Esophagus squamous epithelium (tissue), 5 donors: ENCODE data around the gene NXN. TPM values are rescaled to one million over a fixed set of nuclear protein-coding genes. Genes with fewer than 3 reads are reported as not detected.

Experiments
- DNase-seq: peaks from one replicate; lab custom pipeline; 2025; lab: John Stamatoyannopoulos, UW
- H3K27ac ChIP-seq, 4 donors: fragments of 200-600 bp; sonication (generic); one replicate each; pipeline ENCODE4 v1.5.1; 2016 to 2019; ENCODE audit warnings: mild to moderate bottlenecking in 1 of 4
- H3K27me3 ChIP-seq, 4 donors: fragments of 200-600 bp; sonication (generic); 1 replicate in 3 of 4; 2 replicates in 1 of 4; pipeline versions ENCODE4 v1.5.1 to v1.6.0; 2017 to 2021; ENCODE audit warnings: antibody characterized with exemption in 1 of 4
- H3K36me3 ChIP-seq, 3 donors: fragments of 200-600 bp; sonication (generic); one replicate each; pipeline ENCODE4 v1.5.1; 2016 to 2019
- H3K4me1 ChIP-seq, 3 donors: fragments of 200-600 bp; sonication (generic); one replicate each; pipeline ENCODE4 v1.5.1; 2017 to 2019
- H3K4me3 ChIP-seq, 4 donors: fragments of 200-600 bp; sonication (generic); 1 replicate in 3 of 4; 2 replicates in 1 of 4; pipeline ENCODE4 v1.5.1; 2016 to 2019; ENCODE audit warnings: mild to moderate bottlenecking in 2 of 4, moderate library complexity in 1 of 4
- H3K9me3 ChIP-seq, 3 donors: fragments of 200-600 bp; sonication (generic); one replicate each; pipeline ENCODE4 v1.5.1; 2016 to 2019
- POLR2A ChIP-seq, 4 donors: fragments of 450-650 bp; IDR thresholded peaks; one replicate each; pipeline ENCODE4 v1.6.1; 2017; ENCODE audit warnings: antibody characterized with exemption in 4 of 4, mild to moderate bottlenecking in 4 of 4, moderate library complexity in 3 of 4
- WGBS, 2 donors: methylation state at CpG; one replicate each; pipeline ENCODE4 v1.1.5; 2018; 5-methylcytosine and 5-hydroxymethylcytosine counted together
- intact Hi-C: fragments of 100-400 bp; cut with DNase I; formaldehyde crosslinking; loops from one replicate; pipeline ENCODE4 v1.15.0; 2022
- total RNA-seq, 4 donors: library from RNA; depleted of rRNA; stranded (reverse); fragments of >200 nt; gene quantifications; one replicate each; pipeline ENCODE4 v1.1.0, GENCODE V29; 2016
- TF ChIP-seq, protein P1 (sequence below), 6 experiments: fragments of 450-650 bp in 4 of 6; fragments of 200-600 bp in 2 of 6; sonication (generic) in 2 of 6; IDR thresholded peaks; one replicate each; pipeline ENCODE4 v1.5.1; 2016 to 2019; ENCODE audit warnings: antibody characterized with exemption in 6 of 6, mild to moderate bottlenecking in 4 of 6, moderate library complexity in 4 of 6
- donor health status: DM: yes; HTN: yes; CAD: no.

NXN gene
- total RNA-seq, 4 donors from 2014 or later: 19.5 to 34.9 (median 28.7) TPM

DNA sequence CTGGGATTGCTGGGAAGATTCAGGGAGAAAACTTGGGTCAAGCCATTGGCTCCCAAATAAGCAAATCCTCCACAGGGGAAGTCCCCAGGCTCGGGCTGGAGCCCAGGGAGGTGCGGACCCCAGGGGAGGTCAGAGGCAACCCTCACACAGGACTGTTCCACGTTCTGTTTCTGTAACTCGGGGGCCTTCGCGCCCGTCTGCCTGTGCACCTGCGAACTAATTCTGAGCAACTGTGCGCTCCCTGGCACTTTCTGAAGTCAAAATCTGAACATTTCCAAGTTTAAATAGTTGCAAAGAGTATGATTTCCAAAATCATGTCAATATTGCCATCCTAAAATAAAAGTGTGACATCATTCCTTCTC is 34.1 kb upstream of the NXN start:
- Histone ChIP-seq H3K9me3 (no peaks in the 10 kb centered on the region), H3K27ac (no peak overlapping the region), H3K4me1 (peaks cover 7 to 36% (median 10%) of the 10 kb centered on the region in 3 donors), H3K27me3 (no peaks in the 10 kb centered on the region), H3K36me3 (peaks cover 16 to 99% (median 31%) of the 10 kb centered on the region in 3 donors), H3K4me3 (no peak overlapping the region)
- intact Hi-C loops: no loop called here
- TF ChIP-seq, protein P1, sequence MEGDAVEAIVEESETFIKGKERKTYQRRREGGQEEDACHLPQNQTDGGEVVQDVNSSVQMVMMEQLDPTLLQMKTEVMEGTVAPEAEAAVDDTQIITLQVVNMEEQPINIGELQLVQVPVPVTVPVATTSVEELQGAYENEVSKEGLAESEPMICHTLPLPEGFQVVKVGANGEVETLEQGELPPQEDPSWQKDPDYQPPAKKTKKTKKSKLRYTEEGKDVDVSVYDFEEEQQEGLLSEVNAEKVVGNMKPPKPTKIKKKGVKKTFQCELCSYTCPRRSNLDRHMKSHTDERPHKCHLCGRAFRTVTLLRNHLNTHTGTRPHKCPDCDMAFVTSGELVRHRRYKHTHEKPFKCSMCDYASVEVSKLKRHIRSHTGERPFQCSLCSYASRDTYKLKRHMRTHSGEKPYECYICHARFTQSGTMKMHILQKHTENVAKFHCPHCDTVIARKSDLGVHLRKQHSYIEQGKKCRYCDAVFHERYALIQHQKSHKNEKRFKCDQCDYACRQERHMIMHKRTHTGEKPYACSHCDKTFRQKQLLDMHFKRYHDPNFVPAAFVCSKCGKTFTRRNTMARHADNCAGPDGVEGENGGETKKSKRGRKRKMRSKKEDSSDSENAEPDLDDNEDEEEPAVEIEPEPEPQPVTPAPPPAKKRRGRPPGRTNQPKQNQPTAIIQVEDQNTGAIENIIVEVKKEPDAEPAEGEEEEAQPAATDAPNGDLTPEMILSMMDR (IDR thresholded peaks at IDR 0.05): no peak
- TF ChIP-seq POLR2A (IDR thresholded peaks at IDR 0.05): no peak
- no peak for DNase-seq
- WGBS, 2 donors: 88 to 95% methylated on average over 9 of the region's 9 CpGs

DNA sequence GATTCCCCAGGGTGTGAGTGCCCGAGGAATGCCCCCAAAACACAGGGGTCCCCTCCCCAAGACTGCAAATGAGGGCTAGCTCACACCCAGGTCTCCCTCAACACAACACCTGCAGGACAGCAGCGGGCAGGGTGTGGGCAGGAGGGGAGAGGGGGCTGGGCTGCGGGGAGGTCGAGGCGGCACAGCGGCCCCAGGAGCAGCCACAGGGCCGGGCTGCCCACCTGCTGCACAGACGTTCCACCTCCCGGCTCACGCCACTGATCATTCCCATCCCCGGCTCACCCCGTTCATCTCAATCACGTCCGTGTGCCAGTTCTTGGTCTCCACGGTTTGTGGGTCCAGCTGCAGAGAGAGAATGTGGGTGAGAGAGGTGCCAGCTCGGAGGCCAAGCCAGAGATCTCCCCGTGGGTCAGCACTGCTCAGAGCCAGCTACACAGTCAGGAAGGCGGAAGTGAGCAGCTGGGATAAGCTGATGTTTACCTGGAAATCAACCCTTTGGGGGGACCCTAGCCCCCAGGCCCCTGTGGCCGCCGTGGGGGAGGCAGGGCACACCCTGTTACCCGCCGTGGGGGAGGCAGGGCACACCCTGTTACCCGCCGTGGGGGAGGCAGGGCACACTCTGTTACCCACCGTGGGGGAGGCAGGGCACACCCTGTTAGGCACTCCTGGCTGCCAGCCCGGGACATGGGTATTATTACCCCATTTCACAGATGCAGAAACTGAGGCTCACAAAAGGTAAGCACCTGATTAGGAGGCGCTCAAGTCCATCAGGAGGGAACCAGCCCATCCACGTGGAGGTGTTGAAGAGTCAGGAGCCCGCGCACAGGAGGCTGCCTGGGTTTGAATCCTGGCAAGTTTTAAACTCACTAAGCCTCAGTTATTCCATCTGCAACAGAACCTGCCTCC is 33.5 kb upstream of the NXN start:
- H3K4me1 ChIP-seq: peaks cover 7 to 43% (median 10%) of the 10 kb centered on the region in 3 donors
- no peak overlapping the region for H3K27ac ChIP-seq
- intact Hi-C loops: no loop called here
- peaks cover 16 to 99% (median 32%) of the 10 kb centered on the region in 3 donors for H3K36me3 ChIP-seq
- H3K27me3 ChIP-seq: no peaks in the 10 kb centered on the region
- no peak for TF ChIP-seq POLR2A (IDR thresholded peaks at IDR 0.05)
- TF ChIP-seq, protein P1 (IDR thresholded peaks at IDR 0.05): no peak
- no peak for DNase-seq
- no peaks in the 10 kb centered on the region for H3K9me3 ChIP-seq
- no peak overlapping the region for H3K4me3 ChIP-seq
- WGBS, 2 donors: 83 to 100% methylated on average over 2 to 13 of the region's 30 CpGs

DNA sequence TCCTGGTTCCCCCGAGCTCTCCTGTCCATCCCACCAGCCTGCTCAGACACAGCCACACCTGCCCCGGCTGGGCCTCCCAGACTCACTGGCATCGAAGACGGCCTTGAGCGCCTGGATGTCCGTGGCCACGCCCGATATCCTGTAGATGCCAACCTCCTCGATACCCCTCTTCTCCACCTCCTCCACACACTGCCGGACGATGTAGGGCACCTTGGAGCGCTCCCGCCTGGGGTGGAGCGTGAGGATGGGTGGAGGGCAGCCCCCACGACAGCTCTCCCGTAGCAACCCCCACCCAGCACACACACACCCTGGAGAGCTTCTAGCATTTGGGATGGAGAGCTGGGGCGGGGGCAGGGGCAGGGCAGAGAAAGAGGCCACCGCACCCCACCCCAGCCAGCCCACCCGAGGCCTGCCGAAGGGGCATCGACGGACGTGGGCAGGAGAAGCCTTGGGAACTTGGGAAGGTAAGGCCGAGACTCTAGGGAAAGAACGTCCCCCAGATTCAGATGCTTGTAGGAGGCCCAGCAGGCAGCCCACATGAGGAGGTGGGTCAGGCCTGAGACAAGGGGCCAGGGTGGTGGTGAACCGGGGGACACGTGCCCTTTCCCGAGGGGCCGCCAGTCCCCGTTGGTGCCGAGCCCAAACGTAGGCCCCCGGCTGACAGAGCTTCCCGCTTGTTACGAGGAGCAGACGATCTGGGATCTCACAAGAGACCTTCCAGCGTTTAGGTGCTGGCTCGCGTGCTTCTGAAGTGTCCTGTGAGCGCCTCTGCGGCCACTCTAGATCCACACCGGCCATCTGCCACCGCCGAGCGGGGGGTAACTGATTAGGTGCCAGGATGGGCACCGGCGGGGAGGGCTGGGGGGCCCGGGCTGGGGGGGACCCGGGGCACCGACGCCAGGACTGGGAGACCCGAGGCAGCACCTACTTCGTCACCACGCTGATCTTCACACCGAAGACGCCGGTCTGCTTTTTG is 32.5 kb upstream of the NXN start:
- 86 to 87% methylated on average over 3 to 28 of the region's 57 CpGs for WGBS, 2 donors
- intact Hi-C loops: no loop called here
- TF ChIP-seq, protein P1 (IDR thresholded peaks at IDR 0.05): no peak
- H3K27ac ChIP-seq: peak overlapping the region in 1 of 4 donors; percentile 42
- no peaks in the 10 kb centered on the region for H3K9me3 ChIP-seq
- no peak for DNase-seq
- no peak overlapping the region for H3K4me3 ChIP-seq
- no peaks in the 10 kb centered on the region for H3K27me3 ChIP-seq
- peaks cover 7 to 53% (median 19%) of the 10 kb centered on the region in 3 donors for H3K4me1 ChIP-seq
- peaks cover 16 to 99% (median 41%) of the 10 kb centered on the region in 3 donors for H3K36me3 ChIP-seq

DNA sequence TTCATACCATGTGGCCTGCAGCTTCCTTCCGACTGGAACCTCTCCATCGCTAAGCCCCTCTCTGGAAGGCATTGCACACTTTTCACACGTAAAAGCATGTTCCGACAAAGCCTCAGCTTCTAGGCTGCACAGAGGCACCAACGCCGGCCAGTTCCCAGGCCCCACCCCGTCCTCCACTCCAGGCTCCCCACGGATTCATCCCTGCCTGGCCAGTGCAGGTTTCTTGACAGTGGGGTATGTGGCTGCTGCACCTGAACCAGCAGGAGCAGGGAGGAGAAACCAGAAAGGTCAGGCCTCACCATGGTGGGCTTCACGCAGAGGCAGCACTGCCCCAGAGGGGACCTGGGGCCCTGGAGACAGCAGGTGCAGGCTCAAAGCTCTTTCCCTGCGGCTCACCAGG is 31.6 kb upstream of the NXN start:
- 54 to 73% methylated on average over 8 of the region's 10 CpGs for WGBS, 2 donors
- Histone ChIP-seq H3K4me3 (no peak overlapping the region), H3K27me3 (no peaks in the 10 kb centered on the region), H3K36me3 (peaks cover 16 to 97% (median 41%) of the 10 kb centered on the region in 3 donors), H3K4me1 (peaks cover 12 to 61% (median 24%) of the 10 kb centered on the region in 3 donors), H3K9me3 (no peaks in the 10 kb centered on the region), H3K27ac (peak overlapping the region in 2 of 4 donors; percentile 5 to 42)
- no peak for DNase-seq
- intact Hi-C loops: no loop called here
- TF ChIP-seq, protein P1 (IDR thresholded peaks at IDR 0.05): no peak
- no peak for TF ChIP-seq POLR2A (IDR thresholded peaks at IDR 0.05)
